K562 (cell line): ENCODE measurements around the gene GCH1. TPM values are rescaled to one million over a fixed set of nuclear protein-coding genes. Genes with fewer than 3 reads are reported as not detected.

Source experiments
- ATAC-seq: fragments of 200-7000 bp; cut with Tn5 transposase; 3 replicates; pipeline ENCODE4 v1.9.1; 2020; ENCODE audit warnings: moderate library complexity
- BruUV-seq: library from RNA; stranded (reverse); fragments of 400-500 nt; replicated peaks from 2 replicates; lab custom pipeline; 2021; lab: Mats Ljungman, UMichigan
- CTCF ChIA-PET: fragments of 300-600 bp; formaldehyde crosslinking; extraction: SDS; loops from one replicate; lab custom pipeline; 2021; ENCODE audit warnings: low intra/inter-chr PET ratio; lab: Yijun Ruan, JAX
- POLR2A ChIA-PET: fragments of 300-600, 350-650 bp; sonication (Branson Sonifier 250); formaldehyde crosslinking; extraction: SDS; loops from one replicate; lab custom pipeline; 2021; ENCODE audit warnings: antibody characterized with exemption, inconsistent platforms; lab: Yijun Ruan, JAX
- DNase-seq, 4 experiments: peaks; one replicate each; pipeline versions ENCODE4 v3.0.0 to v3.0.0-alpha.2; 2011 to 2018; ENCODE audit warnings: low spot score in 3 of 4, mixed read lengths in 3 of 4; ENCODE audit errors: extremely low read depth in 1 of 4
- FAIRE-seq: peaks from 2 replicates; lab custom pipeline; 2011; peaks lifted over from hg19 to GRCh38; lab: Jason Lieb, UNC
- H2AFZ ChIP-seq: 2 replicates; pipeline ENCODE4 v1.6.0; 2011; ENCODE audit warnings: low read depth, low read length, control low read depth, inconsistent platforms
- H3K27ac ChIP-seq: fragments of 200-600 bp; 3 replicates; pipeline ENCODE4 v1.8.0; 2011; ENCODE audit warnings: low read depth, mild to moderate bottlenecking, control low read depth, inconsistent platforms, low read length, moderate library complexity, mixed read lengths; ENCODE audit errors: extremely low read depth
- H3K27me3 ChIP-seq, 2 experiments: fragments of 300-600 bp in 1 of 2; 2 replicates in 1 of 2; 3 replicates in 1 of 2; pipeline versions ENCODE4 v1.6.0 to v1.8.0; 2011; ENCODE audit warnings: inconsistent platforms in 2 of 2, low read length in 2 of 2, mild to moderate bottlenecking in 1 of 2, mixed read lengths in 1 of 2, moderate library complexity in 1 of 2; ENCODE audit not compliant: control insufficient read depth in 2 of 2, insufficient read depth in 2 of 2
- H3K36me3 ChIP-seq: fragments of 300-600 bp; 3 replicates; pipeline ENCODE4 v1.8.0; 2011; ENCODE audit warnings: mild to moderate bottlenecking, low read length, inconsistent platforms; ENCODE audit not compliant: control insufficient read depth, insufficient read depth
- H3K4me1 ChIP-seq, 2 experiments: fragments of 200-600 bp in 1 of 2; replicated peaks in 1 of 2; 2 replicates in 1 of 2; 3 replicates in 1 of 2; pipeline versions ENCODE4 v1.5.1 to v1.8.0; 2011; ENCODE audit warnings: inconsistent platforms in 2 of 2, low read length in 2 of 2, mild to moderate bottlenecking in 1 of 2, mixed read lengths in 1 of 2, moderate library complexity in 1 of 2; ENCODE audit not compliant: control insufficient read depth in 2 of 2, insufficient read depth in 2 of 2
- H3K4me2 ChIP-seq: 2 replicates; pipeline ENCODE4 v1.6.1; 2011; ENCODE audit warnings: low read length, control low read depth, inconsistent platforms, mixed read lengths; ENCODE audit not compliant: insufficient read depth
- H3K4me3 ChIP-seq: fragments of 200-600 bp; sonication (generic), shearing (Covaris generic); 2 replicates; pipeline ENCODE4 v1.5.1; 2016; ENCODE audit warnings: control low read depth, inconsistent platforms
- H3K79me2 ChIP-seq: fragments of 200-600 bp; 3 replicates; pipeline ENCODE4 v1.8.0; 2011; ENCODE audit warnings: low read length, inconsistent platforms; ENCODE audit not compliant: control insufficient read depth, insufficient read depth
- H3K9ac ChIP-seq, 2 experiments: 2 replicates each; pipeline versions ENCODE4 v1.6.0 to v1.6.1; 2011; ENCODE audit warnings: low read depth in 2 of 2, low read length in 2 of 2, control low read depth in 1 of 2, inconsistent platforms in 1 of 2, mild to moderate bottlenecking in 1 of 2, mixed read lengths in 1 of 2; ENCODE audit not compliant: insufficient read depth in 1 of 2
- H3K9me1 ChIP-seq: one replicate; pipeline ENCODE4 v1.6.0; 2011; ENCODE audit warnings: inconsistent platforms, mild to moderate bottlenecking, low read length, moderate library complexity; ENCODE audit not compliant: control insufficient read depth, insufficient read depth
- H3K9me3 ChIP-seq: replicated peaks from 2 replicates; pipeline ENCODE4 v1.5.1; 2011; ENCODE audit warnings: low read depth, low read length, inconsistent platforms; ENCODE audit not compliant: control insufficient read depth, insufficient read depth
- H4K20me1 ChIP-seq: replicated peaks from 2 replicates; pipeline ENCODE4 v1.6.1; 2011; ENCODE audit warnings: low read length, inconsistent platforms, mixed read lengths; ENCODE audit not compliant: control insufficient read depth, insufficient read depth
- CCAR2 ChIP-seq: fragments of 200-400 bp; formaldehyde crosslinking; IDR thresholded peaks from 2 replicates; pipeline ENCODE4 v1.6.1; 2017; ENCODE audit warnings: mild to moderate bottlenecking, low read depth, low read length
- EP400 ChIP-seq: fragments of 450-650 bp; IDR thresholded peaks from 2 replicates; pipeline ENCODE4 v1.6.1; 2017; ENCODE audit warnings: antibody characterized with exemption, mild to moderate bottlenecking, moderate library complexity
- GABPA ChIP-seq: fragments of 200-800 bp; sonication (Bioruptor generic); conservative IDR thresholded peaks from 2 replicates; pipeline ENCODE4 v1.6.1; 2016; ENCODE audit warnings: low read depth, missing genetic modification characterization, missing compliant biosample characterization
- IRF2 ChIP-seq: sonication (generic); formaldehyde crosslinking; IDR thresholded peaks from 2 replicates; pipeline ENCODE4 v1.8.1; 2022; ENCODE audit warnings: mild to moderate bottlenecking, missing genetic modification reagents
- L3MBTL2 ChIP-seq: fragments of 450-650 bp; IDR thresholded peaks from 2 replicates; pipeline ENCODE4 v1.6.1; 2016; ENCODE audit warnings: mild to moderate bottlenecking, moderate library complexity
- MCM5 ChIP-seq: fragments of 450-650 bp; IDR thresholded peaks from 2 replicates; pipeline ENCODE4 v1.6.1; 2016; ENCODE audit warnings: low read depth
- NFE2L1 ChIP-seq: fragments of 450-650 bp; IDR thresholded peaks from 2 replicates; pipeline ENCODE4 v1.6.1; 2016; ENCODE audit warnings: missing genetic modification characterization, low read depth, mild to moderate bottlenecking, missing compliant biosample characterization, moderate library complexity, borderline replicate concordance
- PTTG1 ChIP-seq: fragments of 450-650 bp; IDR thresholded peaks from 2 replicates; pipeline ENCODE4 v1.6.1; 2016; ENCODE audit warnings: low read depth, mild to moderate bottlenecking, missing genetic modification characterization, missing compliant biosample characterization
- RBFOX2 ChIP-seq: fragments of 200-400 bp; formaldehyde crosslinking; IDR thresholded peaks from 2 replicates; pipeline ENCODE4 v1.6.1; 2017; ENCODE audit warnings: low read depth, mild to moderate bottlenecking, low read length, moderate library complexity
- SAFB2 ChIP-seq: fragments of 200-400 bp; formaldehyde crosslinking; IDR thresholded peaks from 2 replicates; pipeline ENCODE4 v1.6.1; 2018; ENCODE audit warnings: borderline replicate concordance, low read length, low read depth, moderate library complexity; ENCODE audit not compliant: severe bottlenecking
- TAF9B ChIP-seq: fragments of 450-650 bp; IDR thresholded peaks from 2 replicates; pipeline ENCODE4 v1.6.1; 2018; ENCODE audit warnings: mild to moderate bottlenecking; ENCODE audit not compliant: partially characterized antibody
- ZNF212 ChIP-seq: fragments of 450-650 bp; formaldehyde crosslinking; IDR thresholded peaks from 2 replicates; pipeline ENCODE4 v1.4.0; 2020; ENCODE audit warnings: mild to moderate bottlenecking
- ZNF224 ChIP-seq: sonication (generic); formaldehyde crosslinking; IDR thresholded peaks from 2 replicates; pipeline ENCODE4 v1.8.0; 2022; ENCODE audit warnings: mild to moderate bottlenecking, missing genetic modification reagents
- ZNF561 ChIP-seq: fragments of 450-650 bp; formaldehyde crosslinking; conservative IDR thresholded peaks from 2 replicates; pipeline ENCODE4 v1.4.0; 2020; ENCODE audit warnings: mild to moderate bottlenecking, moderate library complexity
- ZNF57 ChIP-seq: fragments of 450-650 bp; formaldehyde crosslinking; IDR thresholded peaks from 2 replicates; pipeline ENCODE4 v1.4.0; 2020; ENCODE audit warnings: mild to moderate bottlenecking, moderate library complexity
- ZNF785 ChIP-seq: fragments of 250-450 bp; sonication (Bioruptor Pico); IDR thresholded peaks from 2 replicates; pipeline ENCODE4 v1.4.0; 2020; ENCODE audit warnings: mild to moderate bottlenecking
- WGBS: fragments of 100-300 bp; shearing (Covaris generic); methylation state at CpG from one replicate; pipeline ENCODE4 v1.1.6; 2016; ENCODE audit warnings: low coverage, mixed read lengths; ENCODE audit not compliant: insufficient coverage; ENCODE audit errors: missing lambda C conversion rate; 5-methylcytosine and 5-hydroxymethylcytosine counted together
- in situ Hi-C: fragments of 300-500 bp; cut with MboI; formaldehyde crosslinking; loops from 4 replicates; pipeline ENCODE4 v1.15.0; 2018; ENCODE audit warnings: inconsistent platforms, mixed read lengths
- intact Hi-C: fragments of 100-400 bp; cut with micrococcal nuclease; formaldehyde crosslinking; loops from 2 replicates; pipeline ENCODE4 v1.14.2; 2022
- polyA plus RNA-seq, 8 experiments: library from polyadenylated mRNA; depleted of rRNA in 4 of 8; stranded (reverse) in 5 of 8; unstranded in 3 of 8; fragments of >200 nt; fragmentation: Nextera tagmentation in 2 of 8; fragmentation: Illumina TruSeq in 1 of 8; extraction: Ambion mirVana in 2 of 8; extraction: Trizol in 1 of 8; gene quantifications; 2 replicates each; pipeline versions ENCODE4 v1.2.1 to v1.2.3, GENCODE V29; 2011 to 2014; ENCODE audit warnings: inconsistent platforms in 1 of 8, missing spikeins in 1 of 8
- total RNA-seq, 7 experiments: library from RNA; depleted of rRNA in 6 of 7; stranded (reverse); fragments of >200 nt in 6 of 7; fragmentation: Illumina TruSeq in 2 of 7; extraction: Trizol in 2 of 7; gene quantifications; 2 replicates each; pipeline versions ENCODE4 v1.2.1 to v1.2.3, GENCODE V29; 2011 to 2021; ENCODE audit warnings: low replicate concordance in 1 of 7
- TF ChIP-seq, protein P1 (sequence below): fragments of 250-450 bp; sonication (Bioruptor Pico); IDR thresholded peaks from 2 replicates; pipeline ENCODE4 v1.5.0; 2021

The GCH1 gene
- total and polyA plus RNA-seq, 9 of the 15 experiments (the other 6 are each of a cell fraction or from before 2014, with no cell fraction given) = 3.9 to 13.1 (median 6.5) TPM

DNA sequence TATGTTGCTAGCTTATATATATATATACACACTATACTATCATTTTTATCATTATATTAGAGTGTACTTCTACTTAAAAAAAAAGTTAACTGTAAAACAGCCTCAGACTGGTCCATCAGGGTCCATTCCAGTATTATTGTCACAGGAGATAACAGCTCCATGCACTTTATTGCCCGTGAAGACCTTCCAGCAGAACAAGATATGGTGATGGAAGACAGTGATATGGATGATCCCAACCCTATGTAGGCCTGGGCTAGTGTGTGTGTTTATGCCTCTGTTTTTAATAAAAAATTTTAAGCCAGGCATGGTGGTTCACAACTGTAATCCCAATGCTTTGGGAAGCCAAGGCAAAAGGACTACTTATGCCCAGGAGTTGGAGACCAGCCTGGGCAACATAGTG is 86.2 kb downstream of the GCH1 start:
- intact Hi-C loops (no loop called here), in situ Hi-C loops (no loop called here)
- Histone ChIP-seq H3K4me2 (no peak overlapping the region), H2AFZ (no peak overlapping the region), H3K27me3 (peaks cover 5 to 21% of the 10 kb centered on the region in 2 experiments; a peak in 4 of 5 replicates), H3K27ac (no peak overlapping the region), H3K4me3 (no peak overlapping the region), H3K9ac (no peak overlapping the region), H4K20me1 (no peaks in the 10 kb centered on the region), H3K36me3 (no peaks in the 10 kb centered on the region), H3K4me1 (no peaks in the 10 kb centered on the region; a peak in 1 of 5 replicates), H3K9me3 (no peaks in the 10 kb centered on the region), H3K79me2 (no peaks in the 10 kb centered on the region), H3K9me1 (no peaks in the 10 kb centered on the region)
- TF ChIP-seq PTTG1 (no peak), EP400 (no peak), GABPA (no peak), ZNF785 (no peak), ZNF561 (CRISPR knock-in tag) (no peak), SAFB2 (no peak), TAF9B (no peak), RBFOX2 (no peak), NFE2L1 (tag) (no peak), ZNF224 (no peak), ZNF57 (CRISPR knock-in tag) (no peak), IRF2 (CRISPR knock-in tag) (no peak), L3MBTL2 (no peak), CCAR2 (no peak), MCM5 (no peak), ZNF212 (CRISPR knock-in tag) (no peak)
- TF ChIP-seq, protein P1, sequence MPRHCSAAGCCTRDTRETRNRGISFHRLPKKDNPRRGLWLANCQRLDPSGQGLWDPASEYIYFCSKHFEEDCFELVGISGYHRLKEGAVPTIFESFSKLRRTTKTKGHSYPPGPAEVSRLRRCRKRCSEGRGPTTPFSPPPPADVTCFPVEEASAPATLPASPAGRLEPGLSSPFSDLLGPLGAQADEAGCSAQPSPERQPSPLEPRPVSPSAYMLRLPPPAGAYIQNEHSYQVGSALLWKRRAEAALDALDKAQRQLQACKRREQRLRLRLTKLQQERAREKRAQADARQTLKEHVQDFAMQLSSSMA (CRISPR knock-in tag) = no peak
- ChIA-PET CTCF (no interaction called here), POLR2A (interaction anchor here (0.6 to 0.7 kb wide), 2 partner anchors 32 to 248 kb away, joined by 3 to 4 read pairs; no protein-coding TSS in a partner anchor)
- no peak for ATAC-seq
- 0% methylated on average over 1 of the region's 1 CpG for WGBS
- no peak for DNase-seq
- no TSS peak for BruUV-seq
- no peak for FAIRE-seq
